Measurements from ENCODE around the gene MIEF1.
A peak's percentile ranks its signal among the peaks of the same experiment; 100 is the strongest.

The MIEF1 gene

DNA sequence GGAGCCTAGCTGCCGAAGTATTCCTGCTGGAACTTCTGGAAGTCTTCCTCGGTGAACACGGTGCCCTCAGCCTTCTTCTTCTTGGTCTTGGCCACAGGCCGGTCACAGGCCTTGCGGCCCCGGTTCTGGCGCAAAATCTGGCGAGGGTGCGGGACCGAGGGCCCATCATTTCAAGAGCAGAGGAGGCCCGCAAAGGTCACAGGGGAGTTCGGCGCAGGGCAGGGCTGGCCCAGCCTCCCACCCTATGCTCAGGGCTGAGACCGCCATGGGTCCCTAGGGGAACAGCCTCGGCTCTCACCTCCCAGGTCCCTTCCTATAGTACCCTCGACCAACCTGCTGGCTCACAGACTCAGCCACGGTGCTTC lies 27.4 kb downstream of the MIEF1 start:
- DNase-seq (ENCODE audit: low read depth): no peak
- H3K4me3 ChIP-seq (ENCODE audit: low read depth, low read length): peak overlapping the region; percentile 3
- TF ChIP-seq, protein P1, sequence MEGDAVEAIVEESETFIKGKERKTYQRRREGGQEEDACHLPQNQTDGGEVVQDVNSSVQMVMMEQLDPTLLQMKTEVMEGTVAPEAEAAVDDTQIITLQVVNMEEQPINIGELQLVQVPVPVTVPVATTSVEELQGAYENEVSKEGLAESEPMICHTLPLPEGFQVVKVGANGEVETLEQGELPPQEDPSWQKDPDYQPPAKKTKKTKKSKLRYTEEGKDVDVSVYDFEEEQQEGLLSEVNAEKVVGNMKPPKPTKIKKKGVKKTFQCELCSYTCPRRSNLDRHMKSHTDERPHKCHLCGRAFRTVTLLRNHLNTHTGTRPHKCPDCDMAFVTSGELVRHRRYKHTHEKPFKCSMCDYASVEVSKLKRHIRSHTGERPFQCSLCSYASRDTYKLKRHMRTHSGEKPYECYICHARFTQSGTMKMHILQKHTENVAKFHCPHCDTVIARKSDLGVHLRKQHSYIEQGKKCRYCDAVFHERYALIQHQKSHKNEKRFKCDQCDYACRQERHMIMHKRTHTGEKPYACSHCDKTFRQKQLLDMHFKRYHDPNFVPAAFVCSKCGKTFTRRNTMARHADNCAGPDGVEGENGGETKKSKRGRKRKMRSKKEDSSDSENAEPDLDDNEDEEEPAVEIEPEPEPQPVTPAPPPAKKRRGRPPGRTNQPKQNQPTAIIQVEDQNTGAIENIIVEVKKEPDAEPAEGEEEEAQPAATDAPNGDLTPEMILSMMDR (conservative IDR thresholded peaks at IDR 0.05; ENCODE audit: low read depth, low read length): no peak

DNA sequence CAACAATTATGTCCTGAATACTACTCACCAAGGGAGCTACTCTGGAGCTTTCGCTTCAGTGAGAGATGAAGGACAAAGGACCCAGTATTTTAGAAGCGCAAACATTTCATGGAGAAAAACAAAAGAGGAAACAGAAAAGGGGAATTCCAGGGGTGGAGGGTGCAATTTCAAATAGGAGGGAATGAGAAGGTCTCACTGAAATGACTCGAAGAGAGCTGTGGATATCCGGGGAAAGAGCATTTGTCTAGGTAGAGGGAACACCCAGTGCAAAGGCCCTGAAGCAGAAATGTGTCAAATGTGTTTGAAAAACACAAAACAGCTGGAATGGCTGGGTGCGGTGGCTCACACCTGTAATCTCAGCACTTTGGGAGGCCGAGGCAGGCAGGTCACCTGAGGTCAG lies 28.0 kb downstream of the MIEF1 start:
- TF ChIP-seq, protein P1 (conservative IDR thresholded peaks at IDR 0.05; ENCODE audit: low read depth, low read length): no peak
- no peak overlapping the region for H3K4me3 ChIP-seq (ENCODE audit: low read depth, low read length)
- DNase-seq (ENCODE audit: low read depth): no peak

DNA sequence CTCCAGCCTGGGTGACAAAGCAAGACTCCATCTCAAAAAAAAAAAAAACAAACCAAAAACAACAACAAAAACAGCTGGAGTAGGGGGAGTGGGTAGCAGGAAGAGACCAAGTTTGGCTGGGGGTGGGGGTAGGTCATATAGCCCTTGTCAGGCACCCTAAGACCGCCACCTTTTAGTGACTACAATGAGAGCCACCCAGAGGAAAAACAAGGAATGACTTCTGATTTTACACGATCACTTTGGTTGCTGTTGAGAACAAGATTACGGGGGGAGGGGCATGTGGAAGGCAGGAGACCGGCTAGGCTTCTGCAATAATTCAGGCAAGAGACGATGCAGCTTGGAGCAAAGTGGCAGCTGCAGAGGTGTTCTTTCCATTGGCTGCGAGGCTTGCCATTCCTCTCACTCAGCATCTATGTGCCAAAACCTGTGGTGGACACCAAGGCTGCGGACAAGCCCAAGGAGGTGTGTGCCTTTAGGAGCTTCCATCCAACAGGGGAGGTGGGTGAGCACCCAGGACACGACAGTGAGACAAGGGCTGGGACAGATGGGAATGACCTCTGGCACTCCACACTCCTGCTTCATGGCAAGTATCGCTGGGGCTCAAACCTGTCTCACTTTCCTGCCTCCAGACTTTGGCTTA lies 28.7 kb downstream of the MIEF1 start:
- TF ChIP-seq, protein P1 (conservative IDR thresholded peaks at IDR 0.05; ENCODE audit: low read depth, low read length): peak; percentile 48
- peak overlapping the region; percentile 12 for H3K4me3 ChIP-seq (ENCODE audit: low read depth, low read length)
- peak; percentile 74 for DNase-seq (ENCODE audit: low read depth)

DNA sequence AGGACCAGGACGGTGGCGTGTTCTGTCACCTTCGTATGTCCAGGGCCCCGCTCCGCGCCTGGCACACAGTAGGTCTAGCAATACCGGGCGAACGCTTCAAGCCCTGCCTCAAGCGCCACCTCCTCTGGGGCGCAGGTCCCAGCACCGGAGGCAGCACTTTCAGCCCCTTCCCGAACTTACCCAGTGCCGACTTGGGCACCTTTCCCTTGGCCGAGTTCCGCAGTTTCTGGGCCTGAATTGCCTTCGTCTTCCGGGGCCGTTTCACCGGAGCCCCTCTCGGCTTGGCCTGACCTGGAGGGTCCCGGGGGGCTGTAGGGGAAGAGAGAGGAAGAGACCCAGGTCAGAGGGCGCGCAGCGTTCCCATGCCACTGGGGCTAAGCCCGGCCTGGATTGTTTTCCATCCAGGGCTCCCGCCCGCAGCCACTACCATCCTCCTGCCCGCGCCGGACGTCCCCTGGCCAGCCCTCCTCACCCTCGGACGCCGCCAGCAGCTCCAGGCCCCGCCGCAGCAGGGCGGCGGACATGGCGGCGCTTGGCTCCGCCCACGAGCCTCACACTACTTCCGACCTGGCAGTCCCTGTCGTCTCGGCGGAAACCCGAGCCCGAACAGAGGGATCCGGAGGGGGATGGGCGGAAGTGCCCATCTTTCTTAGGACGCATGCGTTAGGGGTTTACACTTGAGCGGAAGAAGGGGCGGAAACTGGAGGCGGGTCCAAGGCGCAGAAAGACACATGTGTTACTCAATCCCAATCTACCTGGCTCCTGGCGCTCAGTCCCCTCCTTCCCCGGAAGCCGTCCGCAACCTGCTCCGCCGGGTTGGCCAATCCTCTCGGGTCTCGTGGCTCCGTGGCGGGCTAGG lies 30.4 kb downstream of the MIEF1 start, which contains the start of gene RPS19BP1:
RPS19BP1 (minus strand) TSS at position 534 of the 859 bp plus-strand sequence; CDS start at position 524, 10 bp downstream.
- TF ChIP-seq, protein P1 (conservative IDR thresholded peaks at IDR 0.05; ENCODE audit: low read depth, low read length): no peak
- peak; percentile 100 for DNase-seq (ENCODE audit: low read depth)
- H3K4me3 ChIP-seq (ENCODE audit: low read depth, low read length): peak within 1 kb of the TSS; percentile 96

DNA sequence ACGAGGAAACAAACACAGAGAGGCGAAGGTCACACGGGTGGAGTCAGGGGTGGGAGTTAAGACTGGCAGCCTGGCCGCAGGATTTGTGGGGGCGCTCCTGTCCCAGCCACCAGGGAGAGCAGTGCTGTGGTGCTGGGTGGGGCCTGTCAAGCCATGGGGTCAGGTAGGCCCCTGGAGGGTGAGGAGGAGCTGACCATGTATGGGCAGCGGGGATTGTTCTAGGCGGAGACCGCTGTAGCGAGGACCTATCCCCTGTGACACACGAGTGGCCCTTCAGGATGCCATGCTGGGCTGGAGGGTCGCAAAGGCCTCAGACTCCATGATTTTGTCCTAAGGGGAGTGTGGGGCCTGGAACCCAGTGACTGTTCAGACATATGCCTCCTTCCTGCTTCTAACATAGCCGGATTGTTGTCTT lies 32.0 kb downstream of the MIEF1 start:
- TF ChIP-seq, protein P1 (conservative IDR thresholded peaks at IDR 0.05; ENCODE audit: low read depth, low read length): no peak
- no peak overlapping the region for H3K4me3 ChIP-seq (ENCODE audit: low read depth, low read length)
- no peak for DNase-seq (ENCODE audit: low read depth)

DNA sequence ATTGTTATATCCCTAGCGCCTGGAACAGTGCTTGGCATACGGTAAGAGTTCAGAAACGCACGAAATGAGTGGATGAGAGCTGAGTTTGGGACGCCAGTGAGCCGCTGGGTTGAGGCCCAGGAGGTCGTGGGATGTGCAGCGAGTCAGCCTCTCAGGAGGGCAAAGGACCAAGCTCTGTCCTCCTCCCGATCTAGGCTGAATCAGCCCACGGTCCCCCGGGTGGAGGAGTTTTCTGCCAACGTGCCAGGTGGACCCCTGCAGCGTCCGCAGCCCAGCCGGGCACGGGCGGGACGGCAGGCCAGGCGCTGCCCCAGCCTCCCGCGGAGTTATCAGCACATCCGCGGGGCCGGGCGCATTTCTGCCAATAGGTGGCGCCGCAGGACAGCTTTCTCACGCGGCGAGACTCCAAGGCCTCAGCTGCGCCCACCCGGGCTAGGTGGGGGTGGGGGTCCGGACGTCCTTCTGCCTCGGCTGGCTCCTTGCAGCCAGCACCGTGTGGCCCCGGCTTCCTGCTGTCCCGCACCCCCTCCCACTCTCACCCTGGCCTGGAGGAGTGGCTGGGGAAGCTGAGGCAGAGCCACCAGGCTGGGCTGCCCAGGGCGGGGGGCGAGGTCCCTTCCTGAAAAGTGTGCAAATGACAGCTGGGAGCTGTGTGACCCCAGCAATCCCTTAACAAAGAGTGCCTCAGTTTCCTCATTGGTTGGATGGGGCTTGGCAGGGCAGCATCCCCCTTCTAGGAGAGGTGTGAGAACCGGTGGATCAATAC lies 32.7 kb downstream of the MIEF1 start:
- peak; percentile 69 for DNase-seq (ENCODE audit: low read depth)
- TF ChIP-seq, protein P1 (conservative IDR thresholded peaks at IDR 0.05; ENCODE audit: low read depth, low read length): peak; percentile 81
- H3K4me3 ChIP-seq (ENCODE audit: low read depth, low read length): peak overlapping the region; percentile 34
